ENCODE measurements around the gene SPPL2C.

Gene SPPL2C

GRCh38 chr17:45833920-45834319 lies 10.8 kb upstream of the SPPL2C start:
- no peak for DNase-seq

GRCh38 chr17:45834471-45835396 lies 9.9 kb upstream of the SPPL2C start:
- no peak for DNase-seq

- DNase-seq = no peak
Observed at GRCh38 chr17:45835481-45835880, 9.2 kb upstream of the SPPL2C start.

GRCh38 chr17:45836047-45837044 lies 8.3 kb upstream of the SPPL2C start:
- DNase-seq = no peak

- DNase-seq = no peak
Observed at GRCh38 chr17:45837187-45837586, 7.5 kb upstream of the SPPL2C start.

- no peak for DNase-seq
Observed at GRCh38 chr17:45837603-45838002, 7.1 kb upstream of the SPPL2C start.

- DNase-seq = no peak
Observed at GRCh38 chr17:45838751-45839295, 5.9 kb upstream of the SPPL2C start.

GRCh38 chr17:45839442-45839841 lies 5.2 kb upstream of the SPPL2C start:
- DNase-seq = no peak

GRCh38 chr17:45841186-45841585 lies 3.5 kb upstream of the SPPL2C start:
- DNase-seq = no peak

- DNase-seq = no peak
Observed at GRCh38 chr17:45841883-45842525, 2.7 kb upstream of the SPPL2C start.

- DNase-seq = no peak
Observed at GRCh38 chr17:45843722-45844121, 959 bp upstream of the SPPL2C start.

- no peak for DNase-seq
Observed at GRCh38 chr17:45845376-45846185, 900 bp downstream of the SPPL2C start.

GRCh38 chr17:45846223-45846622 lies 1.5 kb downstream of the SPPL2C start:
- DNase-seq = no peak

- no peak for DNase-seq
Observed at GRCh38 chr17:45846646-45847045, 2.0 kb downstream of the SPPL2C start.

GRCh38 chr17:45847101-45847500 lies 2.4 kb downstream of the SPPL2C start:
- no peak for DNase-seq

- DNase-seq = no peak
Observed at GRCh38 chr17:45847747-45848146, 3.1 kb downstream of the SPPL2C start.

- no peak for DNase-seq
Observed at GRCh38 chr17:45848405-45848804, 3.7 kb downstream of the SPPL2C start.

- DNase-seq = no peak
Observed at GRCh38 chr17:45848868-45849535, 4.3 kb downstream of the SPPL2C start.

- no peak for DNase-seq
Observed at GRCh38 chr17:45849536-45849990, 4.9 kb downstream of the SPPL2C start.

GRCh38 chr17:45850011-45850410 lies 5.3 kb downstream of the SPPL2C start:
- no peak for DNase-seq

- DNase-seq = no peak
Observed at GRCh38 chr17:45850468-45850867, 5.8 kb downstream of the SPPL2C start.

All from GOT3 (cell line).